MCF 10A (cell line): ENCODE measurements around the gene DUS2. TPM values are rescaled to one million over a fixed set of nuclear protein-coding genes. Genes with fewer than 3 reads are reported as not detected.

Experiments used
- BruUV-seq: library from RNA; stranded (reverse); fragments of 400-500 nt; replicated peaks from 2 replicates; lab custom pipeline; 2021; lab: Mats Ljungman, UMichigan
- CTCF ChIA-PET: fragments of 300-600 bp; sonication (Branson Sonifier 250); formaldehyde crosslinking; extraction: SDS; loops from one replicate; lab custom pipeline; 2021; ENCODE audit warnings: antibody characterized with exemption, inconsistent platforms; lab: Yijun Ruan, JAX
- POLR2A ChIA-PET: fragments of 300-600, 350-650 bp; sonication (Branson Sonifier 250); formaldehyde crosslinking; extraction: SDS; loops from one replicate; lab custom pipeline; 2020; ENCODE audit warnings: antibody characterized with exemption, inconsistent platforms; lab: Yijun Ruan, JAX
- DNase-seq: peaks from one replicate; pipeline ENCODE4 v3.0.0-alpha.2; 2018; ENCODE audit not compliant: unreplicated experiment
- H3K27ac Mint-ChIP-seq: one replicate; pipeline ENCODE4 v1.8.0; 2022; ENCODE audit warnings: mild to moderate bottlenecking, low read depth, mixed read lengths; ENCODE audit not compliant: unreplicated experiment
- H3K27me3 Mint-ChIP-seq: one replicate; pipeline ENCODE4 v1.8.0; 2022; ENCODE audit warnings: mixed read lengths; ENCODE audit not compliant: insufficient read depth, unreplicated experiment
- H3K36me3 Mint-ChIP-seq: one replicate; pipeline ENCODE4 v1.8.0; 2022; ENCODE audit warnings: mild to moderate bottlenecking, moderate library complexity, mixed read lengths; ENCODE audit not compliant: insufficient read depth, unreplicated experiment
- H3K4me1 Mint-ChIP-seq: one replicate; pipeline ENCODE4 v1.8.0; 2022; ENCODE audit warnings: mixed read lengths; ENCODE audit not compliant: insufficient read depth, unreplicated experiment
- H3K4me3 Mint-ChIP-seq: one replicate; pipeline ENCODE4 v1.8.0; 2022; ENCODE audit warnings: mild to moderate bottlenecking, moderate library complexity, mixed read lengths; ENCODE audit not compliant: unreplicated experiment
- H3K9me3 Mint-ChIP-seq: one replicate; pipeline ENCODE4 v1.8.0; 2022; ENCODE audit warnings: mixed read lengths; ENCODE audit not compliant: unreplicated experiment
- intact Hi-C: fragments of 100-400 bp; cut with micrococcal nuclease; formaldehyde crosslinking; loops from 2 replicates; pipeline ENCODE4 v1.14.1; 2022
- total RNA-seq: library from RNA; stranded (reverse); gene quantifications from 2 replicates; pipeline ENCODE4 v1.2.3, GENCODE V29; 2022
- TF ChIP-seq, protein P1 (sequence below): fragments of 200-600 bp; IDR thresholded peaks from one replicate; pipeline ENCODE4 v1.8.0; 2022; ENCODE audit warnings: antibody characterized with exemption, mild to moderate bottlenecking; ENCODE audit not compliant: unreplicated experiment

Gene DUS2
- total RNA-seq, 1 experiment from 2014 or later: 24.2 TPM

DNA sequence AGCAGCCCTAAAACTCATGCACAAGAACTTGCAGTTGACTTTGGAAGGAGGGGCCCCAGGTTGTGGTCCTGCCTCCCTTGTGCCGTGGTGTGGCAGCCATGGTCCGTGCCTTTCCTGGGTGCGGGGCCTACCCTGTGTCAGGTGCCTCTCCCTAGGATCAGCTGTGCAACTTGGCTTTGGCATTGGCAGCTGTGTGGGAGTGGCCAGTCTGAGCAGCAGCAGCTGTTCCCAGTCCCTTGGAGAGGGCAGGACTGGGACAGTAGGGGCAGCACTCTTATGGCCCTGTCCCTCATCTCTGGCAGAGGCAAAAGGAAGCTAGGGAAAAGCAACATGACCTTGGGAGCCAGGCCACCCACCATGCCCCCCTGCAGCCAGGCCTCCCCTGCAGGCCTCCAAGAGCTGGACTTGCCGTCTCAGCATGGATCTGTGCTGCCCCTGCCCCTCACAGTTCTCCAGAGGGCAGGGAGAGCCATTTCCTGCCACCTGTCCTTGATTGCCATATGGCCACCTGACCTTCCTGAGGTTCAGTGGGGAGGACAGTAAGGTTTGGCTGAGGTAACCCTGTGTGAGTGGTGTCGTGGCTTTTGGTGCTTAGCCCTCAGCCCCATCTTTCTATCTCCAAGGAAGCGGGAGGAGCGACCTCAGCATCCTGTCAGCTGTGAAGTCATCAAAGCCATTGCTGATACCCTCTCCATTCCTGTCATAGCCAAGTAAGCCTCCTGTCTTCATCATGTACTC lies 46.6 kb downstream of the DUS2 start:
- no TSS peak for BruUV-seq

DNA sequence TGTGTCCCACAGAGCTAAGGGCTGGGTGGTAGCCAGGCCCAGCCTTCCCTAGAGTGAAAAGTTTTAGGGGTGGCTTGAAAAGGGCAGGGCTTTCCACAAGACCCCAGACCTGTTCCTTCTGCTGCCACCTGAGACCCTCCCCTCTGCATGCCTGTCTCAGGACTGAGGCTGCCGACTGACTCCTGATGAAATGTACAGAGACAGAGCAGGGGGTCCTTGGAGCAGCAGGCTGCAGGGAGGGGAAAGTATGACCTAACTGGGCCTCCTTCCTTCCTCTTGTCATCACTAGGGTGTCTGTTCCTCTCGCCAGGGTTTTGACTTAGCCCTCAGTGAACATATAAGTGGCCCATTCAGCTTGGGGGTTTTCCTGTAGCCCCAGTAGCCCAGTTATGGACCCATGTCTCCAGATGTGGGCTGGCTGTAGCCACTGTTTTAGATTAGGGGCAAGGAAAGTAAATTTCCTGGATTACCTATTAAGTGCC lies 47.2 kb downstream of the DUS2 start:
- DNase-seq: no peak
- POLR2A ChIA-PET: interaction anchor here (0.8 to 8.4 kb wide), 4 partner anchors 15 to 166 kb away, joined by 3 to 104 read pairs (median 14); partner anchors contain the start of genes ESRP2 and NFATC3
- Mint-ChIP-seq H3K9me3 (no peaks in the 10 kb centered on the region), H3K4me3 (no peak overlapping the region), H3K27ac (no peak overlapping the region), H3K4me1 (peaks cover 5% of the 10 kb centered on the region), H3K36me3 (peaks cover 37% of the 10 kb centered on the region), H3K27me3 (no peaks in the 10 kb centered on the region)
- CTCF ChIA-PET: interaction anchor here (0.6 to 1.3 kb wide), 6 partner anchors 24 to 190 kb away, joined by 3 to 5 read pairs (median 3); no protein-coding TSS in a partner anchor
- intact Hi-C loops: no loop called here
- TF ChIP-seq, protein P1, sequence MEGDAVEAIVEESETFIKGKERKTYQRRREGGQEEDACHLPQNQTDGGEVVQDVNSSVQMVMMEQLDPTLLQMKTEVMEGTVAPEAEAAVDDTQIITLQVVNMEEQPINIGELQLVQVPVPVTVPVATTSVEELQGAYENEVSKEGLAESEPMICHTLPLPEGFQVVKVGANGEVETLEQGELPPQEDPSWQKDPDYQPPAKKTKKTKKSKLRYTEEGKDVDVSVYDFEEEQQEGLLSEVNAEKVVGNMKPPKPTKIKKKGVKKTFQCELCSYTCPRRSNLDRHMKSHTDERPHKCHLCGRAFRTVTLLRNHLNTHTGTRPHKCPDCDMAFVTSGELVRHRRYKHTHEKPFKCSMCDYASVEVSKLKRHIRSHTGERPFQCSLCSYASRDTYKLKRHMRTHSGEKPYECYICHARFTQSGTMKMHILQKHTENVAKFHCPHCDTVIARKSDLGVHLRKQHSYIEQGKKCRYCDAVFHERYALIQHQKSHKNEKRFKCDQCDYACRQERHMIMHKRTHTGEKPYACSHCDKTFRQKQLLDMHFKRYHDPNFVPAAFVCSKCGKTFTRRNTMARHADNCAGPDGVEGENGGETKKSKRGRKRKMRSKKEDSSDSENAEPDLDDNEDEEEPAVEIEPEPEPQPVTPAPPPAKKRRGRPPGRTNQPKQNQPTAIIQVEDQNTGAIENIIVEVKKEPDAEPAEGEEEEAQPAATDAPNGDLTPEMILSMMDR: no peak
- BruUV-seq: no TSS peak

More for the DNA sequence above, 46.6 kb downstream of the DUS2 start:
- POLR2A ChIA-PET: interaction anchor here (1.1 to 8.4 kb wide), 2 partner anchors 16 to 21 kb away, joined by 3 to 104 read pairs; partner anchors contain the start of gene NFATC3
- H3K4me1 Mint-ChIP-seq: peaks cover 11% of the 10 kb centered on the region
- H3K4me3 Mint-ChIP-seq: no peak overlapping the region
- H3K36me3 Mint-ChIP-seq: peaks cover 31% of the 10 kb centered on the region
- no peaks in the 10 kb centered on the region for H3K9me3 Mint-ChIP-seq
- no peak for DNase-seq
- H3K27ac Mint-ChIP-seq: no peak overlapping the region
- CTCF ChIA-PET: interaction anchor here (0.5 to 1.3 kb wide), 5 partner anchors 24 to 224 kb away, joined by 3 to 5 read pairs (median 3); no protein-coding TSS in a partner anchor
- TF ChIP-seq, protein P1: no peak
- intact Hi-C loops: no loop called here
- no peaks in the 10 kb centered on the region for H3K27me3 Mint-ChIP-seq

DNA sequence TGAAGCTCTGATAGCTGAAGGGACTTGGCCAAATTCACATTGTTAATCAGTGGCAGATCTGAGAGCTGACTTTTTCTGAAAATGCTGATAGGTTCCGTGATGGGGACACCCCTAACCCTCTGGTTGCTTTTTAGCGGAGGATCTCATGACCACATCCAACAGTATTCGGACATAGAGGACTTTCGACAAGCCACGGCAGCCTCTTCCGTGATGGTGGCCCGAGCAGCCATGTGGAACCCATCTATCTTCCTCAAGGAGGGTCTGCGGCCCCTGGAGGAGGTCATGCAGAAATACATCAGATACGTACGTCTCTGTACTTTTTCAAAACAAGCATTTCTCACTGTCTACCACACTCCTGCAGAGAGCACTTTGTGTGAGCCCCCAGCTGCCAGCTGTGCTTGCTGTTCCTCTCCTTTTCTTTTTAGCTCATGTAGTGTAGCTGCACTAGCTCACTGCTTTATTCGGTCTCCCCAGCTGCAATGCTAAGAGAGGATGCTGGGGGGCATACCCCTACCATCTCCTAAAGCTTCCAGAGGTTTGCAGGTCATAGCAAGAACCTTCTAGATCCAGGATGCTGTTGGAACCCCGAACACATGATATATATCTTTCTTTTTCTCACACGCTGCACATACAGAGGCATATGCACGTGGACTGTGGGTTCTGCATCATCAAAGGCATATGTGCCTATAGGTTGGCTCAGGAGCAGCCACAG lies 47.9 kb downstream of the DUS2 start:
- H3K27me3 Mint-ChIP-seq: no peaks in the 10 kb centered on the region
- H3K9me3 Mint-ChIP-seq: no peaks in the 10 kb centered on the region
- POLR2A ChIA-PET: interaction anchor here (0.8 to 8.4 kb wide), 4 partner anchors 15 to 165 kb away, joined by 3 to 104 read pairs (median 18); partner anchors contain the start of genes ESRP2 and NFATC3
- H3K36me3 Mint-ChIP-seq: peaks cover 43% of the 10 kb centered on the region
- no peak overlapping the region for H3K27ac Mint-ChIP-seq
- intact Hi-C loops: no loop called here
- H3K4me3 Mint-ChIP-seq: no peak overlapping the region
- no peak for DNase-seq
- TF ChIP-seq, protein P1: no peak
- CTCF ChIA-PET: interaction anchor here (0.6 to 1.8 kb wide), 9 partner anchors 10 to 551 kb away, joined by 3 to 12 read pairs (median 3); partner anchors contain the start of genes NFATC3 and SLC7A6
- peaks cover 5% of the 10 kb centered on the region for H3K4me1 Mint-ChIP-seq
- BruUV-seq: no TSS peak
